CD14-positive monocyte (primary cell): ENCODE measurements around the gene FRMD3. TPM values are rescaled to one million over a fixed set of nuclear protein-coding genes. Genes with fewer than 3 reads are reported as not detected.

Source experiments
- DNase-seq, 3 donors: peaks; one replicate each; pipeline ENCODE4 v3.0.0-alpha.2; 2011 to 2022
- H2AFZ ChIP-seq: 2 replicates; pipeline ENCODE4 v1.6.0; 2012; ENCODE audit warnings: mild to moderate bottlenecking, low read depth, low read length, inconsistent platforms; ENCODE audit not compliant: insufficient read depth, poor library complexity, severe bottlenecking
- H3K27ac ChIP-seq, 2 donors: 1 replicate in 1 of 2; 2 replicates in 1 of 2; pipeline ENCODE4 v1.5.1; 2012 to 2013; ENCODE audit warnings: low read length in 2 of 2, control low read depth in 1 of 2, inconsistent platforms in 1 of 2, low read depth in 1 of 2, mild to moderate bottlenecking in 1 of 2
- H3K27me3 ChIP-seq, 2 donors: one replicate each; pipeline versions ENCODE4 v1.6.0 to v1.6.1; 2011 to 2013; ENCODE audit warnings: low read length in 2 of 2; ENCODE audit not compliant: control insufficient read depth in 2 of 2, insufficient read depth in 2 of 2
- H3K36me3 ChIP-seq, 2 donors: replicated peaks in 1 of 2; 1 replicate in 1 of 2; 2 replicates in 1 of 2; pipeline versions ENCODE4 v1.5.1 to v1.6.1; 2012 to 2013; ENCODE audit warnings: low read length in 2 of 2, control low read depth in 1 of 2, inconsistent platforms in 1 of 2, mild to moderate bottlenecking in 1 of 2; ENCODE audit not compliant: insufficient read depth in 2 of 2, control insufficient read depth in 1 of 2
- H3K4me1 ChIP-seq, 2 donors: 1 replicate in 1 of 2; 2 replicates in 1 of 2; pipeline versions ENCODE4 v1.5.1 to v1.6.1; 2012 to 2013; ENCODE audit warnings: low read length in 2 of 2, control low read depth in 1 of 2, inconsistent platforms in 1 of 2, mild to moderate bottlenecking in 1 of 2, moderate library complexity in 1 of 2; ENCODE audit not compliant: insufficient read depth in 2 of 2, control insufficient read depth in 1 of 2
- H3K4me2 ChIP-seq: replicated peaks from 2 replicates; pipeline ENCODE3; 2012; ENCODE audit warnings: low read length, moderate library complexity, mild to moderate bottlenecking; ENCODE audit not compliant: poor library complexity, severe bottlenecking; ENCODE audit errors: extremely low read depth
- H3K4me3 ChIP-seq, 3 experiments: fragments of 200-600 bp in 1 of 3; sonication (generic) in 1 of 3; replicated peaks in 1 of 3; 1 replicate in 2 of 3; 2 replicates in 1 of 3; pipeline ENCODE4 v1.5.1; 2011 to 2013; ENCODE audit warnings: low read length in 3 of 3, mild to moderate bottlenecking in 3 of 3, control low read depth in 2 of 3, low read depth in 2 of 3, inconsistent platforms in 1 of 3, moderate library complexity in 1 of 3
- H3K79me2 ChIP-seq: 2 replicates; pipeline ENCODE4 v1.6.0; 2012; ENCODE audit warnings: mild to moderate bottlenecking, control low read depth, inconsistent platforms, low read length, moderate library complexity; ENCODE audit not compliant: insufficient read depth
- H3K9ac ChIP-seq: 2 replicates; pipeline ENCODE4 v1.6.0; 2017; ENCODE audit warnings: low read length, mild to moderate bottlenecking; ENCODE audit not compliant: insufficient read depth, poor library complexity, severe bottlenecking
- H3K9me3 ChIP-seq, 2 donors: replicated peaks in 1 of 2; 1 replicate in 1 of 2; 2 replicates in 1 of 2; pipeline versions ENCODE4 v1.5.1 to v1.6.1; 2012 to 2013; ENCODE audit warnings: low read length in 2 of 2, control low read depth in 1 of 2; ENCODE audit not compliant: control insufficient read depth in 1 of 2, insufficient read depth in 1 of 2
- H4K20me1 ChIP-seq: 2 replicates; pipeline ENCODE4 v1.6.0; 2012; ENCODE audit warnings: mild to moderate bottlenecking, low read length, control low read depth, moderate library complexity; ENCODE audit not compliant: insufficient read depth
- H3K27ac Mint-ChIP-seq, 7 donors: one replicate each; pipeline ENCODE4 v1.8.0; 2020; ENCODE audit warnings: mild to moderate bottlenecking in 7 of 7, mixed read lengths in 7 of 7, moderate library complexity in 6 of 7, inconsistent platforms in 2 of 7
- H3K27me3 Mint-ChIP-seq, 3 donors: one replicate each; pipeline ENCODE4 v1.8.0; 2021 to 2022; ENCODE audit warnings: low read depth in 3 of 3, mild to moderate bottlenecking in 3 of 3, mixed read lengths in 3 of 3, moderate library complexity in 3 of 3, inconsistent platforms in 1 of 3
- H3K36me3 Mint-ChIP-seq, 2 donors: one replicate each; pipeline ENCODE4 v1.8.0; 2020; ENCODE audit warnings: mixed read lengths in 2 of 2, inconsistent platforms in 1 of 2, mild to moderate bottlenecking in 1 of 2
- H3K4me1 Mint-ChIP-seq: one replicate; pipeline ENCODE4 v1.8.0; 2020; ENCODE audit warnings: mild to moderate bottlenecking, mixed read lengths
- H3K4me3 Mint-ChIP-seq, 2 donors: one replicate each; pipeline ENCODE4 v1.8.0; 2020; ENCODE audit warnings: mild to moderate bottlenecking in 2 of 2, mixed read lengths in 2 of 2, moderate library complexity in 1 of 2
- H3K9me3 Mint-ChIP-seq, 7 donors: one replicate each; pipeline ENCODE4 v1.8.0; 2020 to 2022; ENCODE audit warnings: mixed read lengths in 7 of 7, mild to moderate bottlenecking in 6 of 7, moderate library complexity in 6 of 7, inconsistent platforms in 2 of 7
- CTCF ChIP-seq: fragments of 200-600 bp; IDR thresholded peaks from one replicate; pipeline ENCODE4 v1.8.0; 2022; ENCODE audit warnings: antibody characterized with exemption, mild to moderate bottlenecking
- WGBS: methylation state at CpG from one replicate; pipeline ENCODE4 v1.1.5; 2013; ENCODE audit warnings: missing lambda C conversion rate; ENCODE audit not compliant: insufficient coverage; 5-methylcytosine and 5-hydroxymethylcytosine counted together
- intact Hi-C, 2 donors: fragments of 100-400 bp; cut with micrococcal nuclease; formaldehyde crosslinking; loops; one replicate each; pipeline versions ENCODE4 v1.15.0 to v1.15.1; 2023
- polyA plus RNA-seq, 3 donors: library from polyadenylated mRNA; depleted of rRNA in 1 of 3; unstranded in 2 of 3; stranded (reverse) in 1 of 3; fragments of 300-500 nt in 2 of 3; fragments of >200 nt in 1 of 3; fragmentation: Illumina TruSeq in 2 of 3; gene quantifications; 1 replicate in 2 of 3; 2 replicates in 1 of 3; pipeline ENCODE4 v1.2.3, GENCODE V29; 2012 to 2021

The FRMD3 gene
- polyA plus RNA-seq, 3 donors, result 2.8 to 9.8 (median 4.2) TPM

DNA sequence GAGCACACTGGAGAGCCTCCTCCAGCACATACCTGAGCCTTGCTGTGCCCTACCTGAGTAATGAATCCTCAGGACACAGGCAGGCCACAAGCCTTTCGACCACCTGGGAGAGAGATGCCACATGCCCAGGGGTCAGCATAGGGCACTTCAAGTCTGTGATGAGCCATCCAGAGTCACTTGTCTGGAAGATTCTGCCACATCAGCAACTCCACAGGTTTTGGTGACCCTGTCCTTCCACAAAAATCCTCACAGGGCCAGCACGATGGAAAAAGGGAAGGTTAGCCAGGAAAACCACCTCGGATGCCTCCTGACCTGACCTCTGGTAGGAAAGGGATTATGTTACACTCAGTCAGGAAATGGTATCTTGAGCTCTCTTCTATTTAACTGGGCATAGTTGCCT lies 46.8 kb downstream of the FRMD3 start:
- no peak for TF ChIP-seq CTCF
- Histone ChIP-seq H3K4me2 (no peak overlapping the region), H4K20me1 (no peaks in the 10 kb centered on the region), H3K27me3 (no peaks in the 10 kb centered on the region), H3K79me2 (no peaks in the 10 kb centered on the region), H3K9me3 (no peaks in the 10 kb centered on the region), H3K27ac (no peak overlapping the region), H2AFZ (no peak overlapping the region), H3K9ac (no peak overlapping the region), H3K4me1 (no peaks in the 10 kb centered on the region), H3K4me3 (no peak overlapping the region), H3K36me3 (no peaks in the 10 kb centered on the region)
- Mint-ChIP-seq H3K36me3 (peaks cover 0 to 1% of the 10 kb centered on the region in 2 donors), H3K9me3 (peaks cover 0 to 3% (median 0%) of the 10 kb centered on the region in 7 donors), H3K27me3 (peaks cover 0 to 2% (median 1%) of the 10 kb centered on the region in 3 donors), H3K4me3 (no peak overlapping the region), H3K4me1 (no peaks in the 10 kb centered on the region), H3K27ac (peak overlapping the region in 1 of 7 donors; percentile 31)
- no peak for DNase-seq
- intact Hi-C loops, result no loop called here
- WGBS, result 100% methylated on average over 1 of the region's 3 CpGs

DNA sequence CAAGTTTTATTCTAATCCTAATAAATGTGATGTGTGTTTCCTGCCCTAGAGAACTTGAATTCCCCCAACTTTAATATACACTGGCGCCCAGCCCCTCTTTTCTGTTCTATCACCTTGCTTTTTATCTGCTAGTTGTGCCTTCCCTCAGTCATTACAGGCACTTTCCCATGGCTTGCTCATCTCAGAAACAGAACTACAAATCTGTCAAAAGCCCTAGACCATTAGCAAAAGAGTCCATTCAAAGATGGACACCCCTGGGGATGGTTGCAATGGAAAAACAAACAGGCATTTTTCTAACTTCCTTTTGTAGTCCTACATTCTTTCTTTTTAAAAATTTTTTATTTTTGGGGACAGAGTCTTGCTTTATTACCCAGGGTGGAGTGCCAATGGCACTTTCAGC lies 48.2 kb downstream of the FRMD3 start:
- Histone ChIP-seq H3K27ac (no peak overlapping the region), H3K4me2 (no peak overlapping the region), H3K79me2 (no peaks in the 10 kb centered on the region), H3K4me1 (no peaks in the 10 kb centered on the region), H3K9ac (no peak overlapping the region), H3K4me3 (no peak overlapping the region), H3K27me3 (no peaks in the 10 kb centered on the region), H3K36me3 (no peaks in the 10 kb centered on the region), H3K9me3 (no peaks in the 10 kb centered on the region), H2AFZ (no peak overlapping the region), H4K20me1 (no peaks in the 10 kb centered on the region)
- intact Hi-C loops, result no loop called here
- peaks cover 0 to 3% (median 0%) of the 10 kb centered on the region in 7 donors for H3K9me3 Mint-ChIP-seq
- peaks cover 0 to 2% (median 1%) of the 10 kb centered on the region in 3 donors for H3K27me3 Mint-ChIP-seq
- H3K4me1 Mint-ChIP-seq, result no peaks in the 10 kb centered on the region
- no peak for DNase-seq
- no peak for TF ChIP-seq CTCF
- WGBS, result 100% methylated on average over 1 of the region's 1 CpG
- H3K4me3 Mint-ChIP-seq, result no peak overlapping the region
- no peak overlapping the region for H3K27ac Mint-ChIP-seq
- peaks cover 0 to 1% of the 10 kb centered on the region in 2 donors for H3K36me3 Mint-ChIP-seq
